ENCODE results near the gene PLEKHM3.

PLEKHM3 gene

GRCh38 chr2:207944334-207944733 is 81.0 kb downstream of the PLEKHM3 start:
- no peak for DNase-seq

GRCh38 chr2:207939342-207940108 is 85.8 kb downstream of the PLEKHM3 start:
- no peak for DNase-seq

- no peak for DNase-seq
Observed at GRCh38 chr2:207938886-207939285, 86.4 kb downstream of the PLEKHM3 start.

- no peak for DNase-seq
Observed at GRCh38 chr2:207938415-207938814, 86.9 kb downstream of the PLEKHM3 start.

GRCh38 chr2:207937823-207938222 is 87.5 kb downstream of the PLEKHM3 start:
- DNase-seq = no peak

- no peak for DNase-seq
Observed at GRCh38 chr2:207937253-207937652, 88.1 kb downstream of the PLEKHM3 start.

GRCh38 chr2:207936380-207936779 is 88.9 kb downstream of the PLEKHM3 start:
- DNase-seq = no peak

- DNase-seq = no peak
Observed at GRCh38 chr2:207935991-207936370, 89.3 kb downstream of the PLEKHM3 start.

- DNase-seq = no peak
Observed at GRCh38 chr2:207935121-207935990, 90.0 kb downstream of the PLEKHM3 start.

- no peak for DNase-seq
Observed at GRCh38 chr2:207934720-207935119, 90.6 kb downstream of the PLEKHM3 start.

- no peak for DNase-seq
Observed at GRCh38 chr2:207933396-207934065, 91.8 kb downstream of the PLEKHM3 start.

- DNase-seq = no peak
Observed at GRCh38 chr2:207932106-207932505, 93.2 kb downstream of the PLEKHM3 start.

GRCh38 chr2:207930747-207931146 is 94.6 kb downstream of the PLEKHM3 start:
- no peak for DNase-seq

GRCh38 chr2:207929923-207930322 is 95.4 kb downstream of the PLEKHM3 start:
- no peak for DNase-seq

GRCh38 chr2:207928079-207928478 is 97.2 kb downstream of the PLEKHM3 start:
- no peak for DNase-seq

- DNase-seq = no peak
Observed at GRCh38 chr2:207926989-207927300, 98.4 kb downstream of the PLEKHM3 start.

GRCh38 chr2:207926133-207926988 is 99.0 kb downstream of the PLEKHM3 start:
- DNase-seq = peak; percentile 18

GRCh38 chr2:207925601-207926000 is 99.7 kb downstream of the PLEKHM3 start:
- DNase-seq = no peak

- no peak for DNase-seq
Observed at GRCh38 chr2:207921606-207922005, 103.7 kb downstream of the PLEKHM3 start.

- no peak for DNase-seq
Observed at GRCh38 chr2:207920721-207921120, 104.6 kb downstream of the PLEKHM3 start.

- no peak for DNase-seq
Observed at GRCh38 chr2:207920321-207920720, 105.0 kb downstream of the PLEKHM3 start.

GRCh38 chr2:207919164-207919919 is 106.0 kb downstream of the PLEKHM3 start:
- no peak for DNase-seq
